ENCODE measurements around the gene VSTM2L.

- TF ChIP-seq CTCF (IDR thresholded peaks at IDR 0.05) (no peak), EZH2 (IDR thresholded peaks at IDR 0.05) (no peak), EZH2phosphoT487 (IDR thresholded peaks at IDR 0.05) (no peak)
Observed at GRCh38 chr20:37968841-37969401, 66.0 kb downstream of the VSTM2L start.
